NK-92 treated with Interleukin-12 subunit alpha and Interleukin-12 subunit beta, amount 100 ng/mL, for 24 hours (cell line): ENCODE results near the gene TRIM24.

Source experiments
- DNase-seq: peaks from one replicate; lab custom pipeline; 2025; lab: John Stamatoyannopoulos, UW

Gene TRIM24

GRCh38 chr7:138625084-138625848 is 165.2 kb downstream of the TRIM24 start:
- no peak for DNase-seq

- DNase-seq, result no peak
Observed at GRCh38 chr7:138625849-138626230, 165.8 kb downstream of the TRIM24 start.

DNA sequence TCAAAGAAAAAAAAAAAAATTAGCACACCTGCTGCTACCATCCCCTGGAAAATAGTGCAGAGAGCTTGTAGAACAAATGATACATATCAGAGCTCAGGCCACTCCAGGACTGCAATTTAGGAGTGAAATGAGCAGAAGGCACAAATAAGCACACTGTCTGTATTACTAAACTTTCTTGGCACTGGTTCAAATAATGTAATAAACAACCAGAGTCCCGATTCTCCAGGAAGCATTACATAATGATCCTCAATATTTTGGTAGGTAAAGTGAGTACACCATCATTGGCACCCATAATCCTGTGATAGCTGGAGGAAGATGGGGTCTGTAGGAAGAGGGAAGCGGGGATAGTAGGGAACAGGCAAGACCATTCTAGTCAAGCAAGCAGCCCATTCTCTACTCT is 166.8 kb downstream of the TRIM24 start:
- no peak for DNase-seq

GRCh38 chr7:138627361-138627760 is 167.3 kb downstream of the TRIM24 start:
- DNase-seq, result no peak

DNA sequence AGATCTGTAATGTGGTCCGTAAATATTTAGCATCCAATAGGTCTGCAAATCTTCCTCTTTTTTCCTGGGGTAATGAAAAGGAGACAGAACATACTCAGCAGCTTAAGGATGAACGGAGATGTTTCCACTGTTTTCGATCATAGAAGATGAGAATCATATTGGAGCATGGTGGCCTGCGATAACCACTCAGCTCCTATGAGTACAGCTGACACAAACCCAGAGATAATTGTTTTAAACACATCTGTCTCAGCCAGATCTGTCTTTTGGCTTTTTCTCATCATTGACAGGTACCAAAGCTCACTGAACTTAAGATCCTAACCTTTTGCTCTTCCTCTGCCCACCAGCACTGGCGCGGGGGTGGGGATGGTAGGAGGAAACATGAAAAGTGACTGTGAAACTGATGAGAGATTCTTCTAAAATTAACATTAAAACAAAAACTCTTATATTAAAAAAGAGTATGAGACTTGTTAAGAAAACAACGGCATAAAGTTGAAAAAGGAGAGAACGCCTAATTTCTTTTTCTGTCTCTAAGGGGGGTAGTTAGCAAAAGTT is 170.1 kb downstream of the TRIM24 start:
- DNase-seq, result no peak

DNA sequence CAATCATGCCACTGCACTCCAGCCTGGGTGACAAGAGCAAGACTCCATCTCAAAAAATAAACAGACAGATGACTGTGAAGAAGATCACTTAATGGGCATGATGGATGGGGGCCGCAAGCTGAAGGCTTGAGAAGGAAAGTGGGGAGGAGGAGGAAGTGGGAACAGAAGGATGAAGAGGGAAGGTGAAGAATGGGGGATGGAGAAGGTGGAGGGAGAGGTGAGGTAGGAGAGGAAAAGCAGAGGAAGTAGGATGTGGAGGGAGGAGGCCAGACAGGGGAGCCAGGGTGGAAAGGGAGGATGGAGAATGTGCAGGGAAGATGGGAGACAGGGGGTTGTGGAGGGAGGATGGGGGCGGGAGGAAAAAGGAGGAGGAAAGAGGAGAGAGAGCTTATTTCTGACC is 172.3 kb downstream of the TRIM24 start:
- DNase-seq, result no peak

DNA sequence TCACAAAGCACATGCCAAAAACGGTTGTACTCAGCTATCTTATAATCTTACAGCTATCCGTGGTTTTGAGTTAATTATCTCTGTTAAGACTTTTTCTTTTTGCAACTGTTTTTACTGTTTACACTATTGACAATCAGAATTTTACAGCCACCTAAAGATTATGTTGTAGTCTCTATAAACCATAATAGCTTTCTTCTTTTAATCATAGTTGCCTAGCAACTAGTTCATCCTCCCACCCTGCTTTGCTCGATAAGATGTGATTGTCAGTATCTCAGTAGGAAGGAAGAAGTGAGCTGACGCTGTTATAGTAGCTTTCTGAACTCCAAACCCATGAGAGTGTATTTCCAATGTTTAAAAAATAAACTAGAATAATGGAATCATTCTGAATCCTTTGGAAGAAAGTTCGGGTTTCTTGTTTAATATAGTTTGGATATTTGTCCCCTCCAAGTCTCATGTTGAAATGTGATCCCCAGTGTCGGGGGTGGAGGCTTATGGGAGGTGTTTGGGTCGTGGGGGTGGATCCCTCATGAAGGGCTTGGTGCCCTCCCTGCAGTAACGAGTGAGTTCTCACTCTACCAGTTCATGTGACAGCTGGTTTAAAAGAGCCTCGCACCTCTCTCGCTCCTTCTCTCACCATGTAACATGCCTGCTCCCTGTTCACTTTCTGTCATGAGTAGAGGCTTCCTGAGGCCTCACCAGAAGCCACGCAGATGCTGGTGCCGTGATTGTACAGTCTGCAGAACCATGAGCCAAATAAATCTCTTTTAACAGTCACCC is 173.0 kb downstream of the TRIM24 start:
- DNase-seq, result no peak
